ENCODE data around the gene TNIP2.
"Not testable (repeated sequence)": the region's sequence is repeated elsewhere in the genome, so short reads cannot be mapped to it uniquely, and the experiment has no call there.

TNIP2 gene

DNA sequence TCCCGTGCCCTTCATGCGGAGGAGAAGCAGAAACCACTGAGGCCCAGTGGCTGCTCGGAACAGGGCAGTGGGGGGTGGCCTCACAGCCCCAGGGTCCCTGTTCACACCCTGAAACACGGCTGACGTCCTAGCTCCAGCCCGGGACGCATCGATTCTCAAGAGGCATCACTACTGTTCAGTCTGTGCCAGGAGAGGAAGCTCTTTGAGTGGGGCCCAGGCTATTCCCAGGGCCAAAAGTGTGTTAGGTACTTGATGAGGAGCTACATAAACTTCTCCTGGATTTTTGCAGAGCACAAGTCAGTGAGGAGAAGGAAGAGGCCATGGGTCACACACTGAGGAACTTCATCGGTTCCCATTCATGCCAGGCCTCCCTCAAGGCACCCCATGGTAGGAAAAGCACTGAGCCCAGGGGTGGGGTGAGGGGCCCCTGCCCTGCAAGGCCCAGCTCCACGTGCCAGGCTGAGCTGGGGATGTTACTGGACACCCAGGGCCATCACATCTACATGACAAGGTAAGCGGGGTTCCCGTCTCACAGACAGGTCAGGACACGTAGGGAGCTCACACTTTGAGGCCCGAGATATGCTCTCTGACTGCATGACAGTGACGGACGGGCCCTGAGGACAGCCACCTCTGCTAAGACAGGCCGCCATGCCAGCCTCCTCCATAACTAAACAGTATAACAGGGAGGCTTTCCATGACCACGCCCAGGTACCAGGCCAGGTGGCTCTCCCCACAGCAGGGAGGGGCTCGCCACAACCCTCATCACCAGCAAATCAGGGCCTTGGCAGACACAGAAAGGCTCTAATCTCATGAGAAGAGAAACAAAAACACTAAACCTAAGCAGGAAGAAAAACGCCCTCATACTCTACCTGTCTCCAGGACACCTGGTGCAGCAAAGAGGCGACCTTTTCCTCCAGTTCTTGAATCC lies 12.4 kb downstream of the TNIP2 start:
- no peak for DNase-seq (ENCODE audit: low spot score)

DNA sequence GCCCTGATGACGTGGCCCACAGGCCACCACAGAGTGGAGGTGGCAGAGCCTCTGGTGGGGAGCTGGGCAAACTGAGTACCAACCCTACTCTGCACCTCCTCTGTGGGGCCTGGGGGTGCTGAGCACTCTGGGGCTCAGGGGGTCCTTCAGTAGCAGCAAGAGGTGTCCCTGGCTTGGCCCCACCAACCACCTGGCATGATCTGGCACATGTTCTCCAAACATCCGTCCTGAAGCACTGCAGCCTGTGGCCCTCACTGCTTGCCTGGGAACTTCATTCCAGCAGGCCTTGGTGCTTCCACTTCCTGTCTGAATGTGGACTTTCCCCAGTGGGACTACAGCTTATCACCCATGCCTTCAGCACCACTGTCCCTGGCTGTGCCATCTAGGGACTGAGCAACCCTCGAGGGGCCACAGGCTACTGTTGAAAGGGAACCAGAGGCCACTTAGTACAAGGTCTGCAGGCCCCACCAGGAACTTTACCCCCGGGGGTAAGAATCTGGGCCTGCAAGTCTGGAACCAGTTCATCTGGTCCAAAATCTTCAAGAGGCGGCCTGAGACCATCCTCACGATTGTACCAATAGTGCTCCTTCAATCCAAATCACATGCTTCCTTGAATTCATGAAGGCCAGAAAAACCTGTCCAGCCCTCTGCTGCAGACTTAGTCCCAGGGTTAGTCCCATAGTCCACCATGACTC lies 13.2 kb downstream of the TNIP2 start:
- no peak for DNase-seq (ENCODE audit: low spot score)

DNA sequence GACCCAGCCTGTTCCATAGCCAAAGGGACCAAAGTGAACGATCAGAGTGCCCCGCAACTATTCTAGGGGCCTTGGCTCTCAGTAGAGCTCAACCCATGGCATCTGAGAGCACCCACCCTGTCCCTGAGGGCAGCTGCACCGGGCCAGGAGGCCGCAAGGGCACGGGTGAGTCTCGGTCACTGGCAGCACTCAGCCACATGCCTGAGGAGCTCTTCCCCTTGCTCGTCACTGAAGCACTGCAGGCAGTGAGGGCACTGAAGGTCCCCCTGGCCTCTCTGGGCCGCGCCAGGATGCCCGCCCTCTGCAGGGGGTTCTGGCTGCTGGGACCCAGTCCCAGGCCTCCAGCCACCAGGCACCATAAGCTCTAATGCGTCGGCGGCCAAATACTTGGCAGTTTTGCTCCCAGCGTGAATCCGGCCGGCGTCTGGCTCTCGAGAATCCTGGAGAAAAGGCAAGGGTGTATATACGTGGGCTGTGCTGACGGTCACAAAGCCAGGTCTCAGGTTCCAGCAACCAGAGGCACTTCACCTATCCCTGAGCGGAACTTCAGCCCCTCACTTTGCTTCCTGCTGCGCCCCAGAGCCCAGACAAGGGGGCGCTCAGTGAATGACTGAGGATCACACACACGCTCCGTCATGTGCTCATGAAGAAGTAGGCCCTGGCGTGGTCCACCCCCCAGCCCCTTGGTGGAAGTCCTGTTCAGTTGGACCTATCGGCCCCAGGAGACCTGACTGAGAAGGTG lies 13.9 kb downstream of the TNIP2 start:
- DNase-seq (ENCODE audit: low spot score) = no peak

DNA sequence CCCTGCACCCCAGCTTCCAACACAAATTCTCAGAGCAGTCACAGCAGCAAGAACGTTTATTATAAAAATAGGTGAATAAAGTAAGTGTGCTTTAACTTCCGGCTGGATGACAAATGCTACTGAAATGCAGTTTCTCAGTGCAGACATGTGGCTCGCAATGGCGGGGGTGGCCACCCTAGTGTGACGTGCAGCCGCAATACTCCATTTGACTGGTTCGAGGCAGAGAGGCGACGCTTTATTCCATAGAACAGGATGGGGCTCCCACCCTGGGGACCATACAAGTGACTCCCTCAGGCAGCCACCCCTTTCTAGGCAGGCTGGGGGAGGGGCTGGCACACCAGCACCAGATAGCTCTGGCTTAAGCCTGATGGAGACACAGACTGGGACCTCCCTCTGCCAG lies 14.5 kb downstream of the TNIP2 start:
- DNase-seq (ENCODE audit: low spot score) = no peak

DNA sequence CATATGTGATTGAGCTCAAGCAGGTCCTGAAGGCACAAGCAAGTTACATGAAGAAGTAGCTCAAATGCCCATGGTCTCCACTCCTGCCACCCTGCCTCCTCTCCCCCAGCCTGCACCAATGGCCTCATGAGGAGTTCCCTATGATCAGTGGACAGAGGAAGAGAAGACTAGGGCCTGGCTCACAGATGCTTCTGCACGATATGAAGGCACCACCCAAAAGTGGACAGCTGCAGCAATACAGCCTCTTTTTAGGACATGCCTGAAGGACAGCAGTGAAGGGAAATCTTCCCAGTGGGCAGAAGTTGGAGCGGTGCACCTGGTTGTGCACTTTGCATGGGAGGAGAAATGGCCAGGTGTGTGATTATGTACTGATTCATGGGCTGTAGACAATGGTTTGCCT lies 17.8 kb downstream of the TNIP2 start:
- DNase-seq (ENCODE audit: low spot score) = not testable (repeated sequence)

DNA sequence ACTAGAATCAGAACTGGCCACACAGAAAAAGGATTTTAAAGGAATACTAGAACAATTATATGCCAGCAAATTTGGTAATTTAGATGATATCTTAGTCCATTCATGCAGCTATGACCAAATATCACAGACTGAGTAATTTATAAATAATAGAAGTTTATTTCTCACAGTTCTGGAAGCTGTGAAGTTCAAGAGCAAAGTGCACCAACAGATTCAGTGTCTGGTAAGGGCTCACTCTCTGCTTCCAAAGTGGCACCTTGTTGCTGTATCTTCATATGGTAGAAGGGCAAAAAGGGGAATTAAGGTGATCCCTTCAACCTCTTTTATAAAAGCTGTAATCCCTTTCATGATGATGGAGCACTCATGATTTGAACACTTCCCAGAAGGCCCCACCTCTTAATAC lies 20.3 kb downstream of the TNIP2 start:
- DNase-seq (ENCODE audit: low spot score) = no peak

DNA sequence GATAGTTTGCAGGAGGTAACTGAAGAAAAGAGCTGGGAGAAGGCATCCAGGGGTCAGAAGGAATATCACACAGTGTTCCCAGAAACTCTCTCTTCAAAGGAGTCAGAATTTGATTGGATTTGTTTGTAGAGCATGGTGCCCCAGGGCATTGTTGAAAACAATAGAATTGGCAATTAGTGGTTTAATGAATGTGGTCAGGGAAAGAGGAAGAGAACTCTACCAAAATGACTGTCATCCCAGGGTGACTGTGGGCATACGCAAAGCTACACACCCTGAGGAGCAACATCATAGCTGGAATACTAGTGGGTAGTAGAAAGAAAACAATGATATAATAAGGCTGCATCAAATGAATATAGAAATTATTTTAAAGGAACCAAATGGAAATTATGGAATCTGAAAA lies 21.5 kb downstream of the TNIP2 start:
- DNase-seq (ENCODE audit: low spot score) = no peak

DNA sequence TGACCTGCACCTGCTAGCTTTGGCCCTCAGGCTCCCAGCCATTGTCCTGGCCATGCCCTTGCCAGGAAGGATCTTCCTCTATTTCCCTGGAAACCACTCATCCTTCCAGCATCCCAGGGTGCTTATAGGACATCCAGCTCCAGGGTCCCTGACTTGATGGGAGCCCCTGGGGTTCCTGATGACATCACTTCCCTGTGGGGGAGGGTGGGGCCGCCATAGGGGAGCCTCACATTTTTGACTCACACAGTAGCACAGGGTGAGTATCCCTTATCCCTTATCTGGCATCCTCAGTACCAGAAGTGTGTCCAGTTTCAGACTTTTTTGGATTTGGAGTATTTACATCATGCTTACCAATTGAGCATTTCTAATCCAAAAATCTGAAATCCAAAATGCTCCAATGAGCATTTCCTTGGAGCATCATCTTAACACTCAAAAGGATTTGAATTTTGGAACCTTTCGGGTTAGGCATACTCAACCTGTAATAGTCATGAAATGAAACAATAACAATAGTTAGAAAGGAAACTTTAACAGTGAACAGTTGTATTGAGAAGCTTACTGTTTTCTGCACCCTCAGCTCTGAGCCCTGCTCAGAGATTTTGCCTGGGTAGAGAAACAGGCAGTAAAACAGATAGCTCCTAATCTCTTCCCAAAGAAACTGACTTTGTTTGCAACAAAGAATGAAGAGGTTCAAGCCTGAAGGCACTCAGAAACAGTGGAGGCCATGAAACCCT lies 22.1 kb downstream of the TNIP2 start:
- no peak for DNase-seq (ENCODE audit: low spot score)

DNA sequence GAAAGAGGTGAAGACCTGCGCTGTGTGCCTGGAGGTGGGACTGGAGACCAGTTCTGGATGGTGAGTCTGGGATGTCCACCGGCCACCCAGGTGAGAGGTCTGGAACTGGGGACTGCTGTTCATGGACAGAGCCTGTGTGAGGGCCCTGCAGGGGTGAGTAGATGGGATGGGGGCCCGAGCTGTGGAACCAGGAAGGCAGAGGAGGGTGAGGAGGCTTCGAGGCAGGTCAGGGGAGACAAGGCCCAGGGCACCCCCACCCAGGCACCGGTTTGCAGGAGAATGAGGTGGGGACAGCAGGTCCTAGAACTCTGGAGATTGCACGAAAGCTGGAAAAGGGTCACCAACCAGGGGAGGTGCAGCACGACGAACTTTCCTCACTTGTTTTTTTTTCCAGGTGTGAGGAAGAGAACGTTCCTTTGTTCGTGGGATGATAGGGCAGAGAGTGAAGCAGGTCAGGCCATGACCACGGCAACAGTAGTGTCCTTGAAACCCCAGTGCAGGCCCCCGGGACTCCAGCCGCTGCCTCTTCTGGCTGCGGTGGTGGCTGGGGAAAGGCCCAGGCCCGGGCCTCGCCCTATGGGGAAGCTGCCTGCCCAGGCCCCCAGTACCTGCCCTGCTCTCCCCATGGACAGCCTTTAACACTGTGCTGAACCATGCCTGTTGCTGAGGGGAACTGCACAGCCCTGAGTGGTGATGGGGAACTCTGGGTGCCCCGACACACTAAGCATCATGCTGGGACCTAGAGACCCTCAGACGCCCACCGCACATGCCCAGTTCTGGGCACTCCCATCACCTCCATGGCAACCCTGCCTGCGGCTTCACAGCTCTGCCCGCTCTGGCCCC lies 22.9 kb downstream of the TNIP2 start:
- DNase-seq (ENCODE audit: low spot score) = no peak

DNA sequence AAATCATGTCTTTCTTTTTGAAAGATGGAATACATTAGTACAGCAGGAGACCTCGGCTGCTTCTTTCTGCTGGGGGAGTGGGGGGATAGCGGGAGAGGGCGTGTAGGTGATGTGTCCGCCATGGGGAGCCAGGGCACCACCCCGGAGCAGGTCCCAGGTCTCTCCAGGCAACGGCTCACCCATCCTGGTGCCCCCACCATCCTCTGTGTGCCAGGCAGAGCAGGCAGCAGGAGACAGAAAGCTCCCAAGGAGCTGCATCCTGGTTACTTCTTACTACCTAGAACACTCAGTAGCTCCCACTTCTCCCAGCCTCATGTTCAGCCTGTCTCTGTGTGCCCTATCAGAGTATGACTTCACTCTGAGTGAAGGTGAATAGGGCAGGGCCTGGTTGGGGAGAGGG lies 23.6 kb downstream of the TNIP2 start:
- no peak for DNase-seq (ENCODE audit: low spot score)

DNA sequence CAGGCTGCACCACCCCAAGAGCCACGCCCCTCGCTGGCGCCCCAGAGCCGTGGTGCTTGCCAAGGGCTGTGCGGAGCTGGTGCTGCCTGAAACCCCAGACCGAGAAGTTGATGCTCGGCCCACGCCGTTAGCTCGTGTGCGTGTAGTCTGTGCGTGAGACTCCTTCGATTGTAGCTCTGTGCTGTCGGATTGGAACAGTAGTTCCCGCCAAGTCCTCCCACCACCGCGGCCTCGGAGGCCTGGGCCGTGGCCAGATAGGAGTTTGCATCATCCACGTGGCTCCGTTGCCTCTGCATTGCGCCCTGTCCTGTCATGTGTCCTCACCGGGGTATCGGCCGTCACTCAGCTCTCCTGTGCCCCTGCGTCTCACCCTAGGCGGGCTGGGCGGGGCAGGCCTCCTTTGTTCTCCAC lies 24.2 kb downstream of the TNIP2 start:
- DNase-seq (ENCODE audit: low spot score) = no peak

DNA sequence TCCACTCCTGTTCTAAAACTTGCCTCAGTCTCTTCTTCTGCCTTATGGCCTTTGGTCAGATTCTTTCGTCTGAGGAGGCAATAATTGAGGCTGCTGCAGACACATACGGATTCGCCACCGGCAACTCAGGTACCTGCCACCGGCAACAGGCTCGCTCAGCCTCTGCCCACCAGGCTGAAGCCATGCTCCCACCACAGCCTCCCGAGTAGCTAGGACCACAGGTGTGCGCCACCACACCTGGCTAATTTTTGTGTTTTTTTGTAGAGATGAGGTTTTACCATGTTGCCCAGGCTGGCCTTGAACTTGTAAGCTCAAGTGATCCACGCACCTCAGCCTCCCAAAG lies 26.6 kb downstream of the TNIP2 start:
- no peak for DNase-seq (ENCODE audit: low spot score)

DNA sequence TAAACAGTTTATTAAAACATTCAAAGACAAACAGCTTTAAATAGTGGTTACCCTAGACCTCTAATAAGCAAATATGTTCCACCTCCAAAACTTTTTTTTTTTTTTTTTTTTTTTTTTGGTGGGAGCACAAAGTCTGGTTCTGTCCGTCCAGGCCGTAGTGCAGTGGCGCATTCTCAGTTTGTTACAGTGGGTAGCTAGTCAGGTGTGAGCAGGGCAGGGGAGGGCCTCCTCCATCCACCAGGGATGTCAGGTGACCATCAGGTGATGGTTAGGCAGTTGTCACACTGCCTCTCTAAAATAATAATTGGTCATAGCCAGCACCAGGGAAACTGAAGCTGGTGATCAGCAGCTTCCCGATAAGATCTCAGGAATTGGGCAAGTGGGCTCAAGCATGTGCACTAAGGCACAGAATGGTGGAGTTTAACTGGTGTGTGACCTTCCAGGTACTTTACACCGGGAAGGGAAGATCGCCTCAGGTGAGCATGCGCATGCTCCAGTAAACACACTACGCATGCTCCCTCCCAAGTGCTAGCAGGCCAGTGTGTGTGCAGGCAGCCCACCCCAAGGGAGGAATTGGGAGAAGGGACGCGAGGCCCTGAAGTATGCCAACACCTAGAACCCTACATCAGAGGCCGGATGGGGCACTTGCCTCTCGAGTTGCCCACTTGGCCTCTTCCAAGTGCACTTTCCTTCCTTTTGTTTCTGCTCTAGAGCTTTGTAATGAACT lies 27.2 kb downstream of the TNIP2 start:
- no peak for DNase-seq (ENCODE audit: low spot score)

DNA sequence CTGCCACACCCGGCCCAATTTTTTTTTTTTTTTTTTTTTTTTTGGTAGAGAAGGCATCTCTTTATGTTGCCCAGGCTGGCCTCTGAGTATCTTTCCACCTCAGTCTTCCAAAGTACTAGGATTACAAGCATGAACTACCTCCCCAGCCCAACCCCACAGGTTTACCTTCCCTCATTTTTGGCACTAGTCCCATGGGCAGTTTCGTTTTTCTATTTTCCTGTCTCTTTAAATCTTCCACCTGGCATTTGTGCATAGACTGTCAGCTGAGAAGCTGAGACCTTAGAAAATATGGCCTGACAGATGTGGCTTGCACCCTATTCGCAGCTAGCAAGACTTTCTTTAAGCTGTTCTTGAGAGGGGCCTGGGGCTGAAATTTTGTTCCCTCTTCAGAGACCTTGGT lies 27.9 kb downstream of the TNIP2 start:
- DNase-seq (ENCODE audit: low spot score) = no peak

DNA sequence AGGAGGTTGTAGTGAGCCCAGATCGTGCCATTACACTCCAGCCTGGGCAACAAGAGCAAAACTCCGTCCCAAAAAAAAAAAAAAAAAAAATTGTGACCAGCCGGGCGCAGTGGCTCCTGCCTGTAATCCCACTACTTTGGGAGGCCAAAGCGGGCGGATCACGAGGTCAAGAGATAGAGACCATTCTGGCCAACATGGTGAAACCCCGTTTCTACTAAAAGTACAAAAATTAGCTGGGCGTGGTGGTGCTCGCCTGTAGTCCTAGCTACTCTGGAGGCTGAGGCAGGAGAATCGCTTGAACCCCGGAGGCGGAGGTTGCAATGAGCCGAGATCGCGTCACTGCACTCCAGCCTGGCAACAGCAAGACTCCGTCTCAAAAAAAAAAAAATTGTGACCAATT lies 29.3 kb downstream of the TNIP2 start:
- not testable (repeated sequence) for DNase-seq (ENCODE audit: low spot score)

DNA sequence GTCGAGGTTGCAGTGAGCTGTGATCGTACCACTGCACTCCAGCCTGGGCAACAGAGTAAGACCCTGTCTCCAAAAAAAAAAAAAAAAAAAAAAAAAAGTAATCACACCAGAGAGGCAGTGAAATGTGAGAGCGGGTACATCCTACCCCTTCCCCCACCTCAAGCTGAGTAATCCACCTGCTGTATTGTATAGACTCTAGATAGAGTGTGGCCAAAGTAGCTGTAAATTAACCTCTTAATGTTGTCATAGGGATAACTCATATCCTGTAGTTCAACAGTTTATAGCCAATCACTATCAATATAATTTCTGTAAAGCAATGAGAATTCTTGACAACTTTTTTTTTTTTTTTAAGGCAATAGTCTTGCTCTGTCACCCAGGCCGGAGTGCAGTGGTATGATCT lies 30.8 kb downstream of the TNIP2 start:
- no peak for DNase-seq (ENCODE audit: low spot score)

DNA sequence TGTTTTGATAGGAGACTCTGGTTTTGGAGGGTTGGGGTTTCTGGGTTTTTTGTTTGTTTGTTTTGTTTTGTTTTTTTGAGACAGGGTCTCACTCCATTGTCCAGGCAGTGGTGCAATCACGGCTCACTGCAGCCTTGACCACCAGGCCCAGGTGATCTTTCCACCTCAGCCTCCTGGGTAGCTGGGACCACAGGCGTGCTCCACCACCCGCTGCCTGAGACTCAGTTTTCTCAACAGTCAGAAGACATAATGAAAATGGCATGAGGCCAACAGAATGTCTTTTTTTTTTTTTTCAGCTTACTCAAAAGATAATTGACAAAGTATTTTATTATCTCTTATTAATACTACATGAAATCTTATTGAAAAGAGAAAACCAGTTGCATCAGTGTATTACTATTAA lies 32.4 kb downstream of the TNIP2 start:
- no peak for DNase-seq (ENCODE audit: low spot score)

DNA sequence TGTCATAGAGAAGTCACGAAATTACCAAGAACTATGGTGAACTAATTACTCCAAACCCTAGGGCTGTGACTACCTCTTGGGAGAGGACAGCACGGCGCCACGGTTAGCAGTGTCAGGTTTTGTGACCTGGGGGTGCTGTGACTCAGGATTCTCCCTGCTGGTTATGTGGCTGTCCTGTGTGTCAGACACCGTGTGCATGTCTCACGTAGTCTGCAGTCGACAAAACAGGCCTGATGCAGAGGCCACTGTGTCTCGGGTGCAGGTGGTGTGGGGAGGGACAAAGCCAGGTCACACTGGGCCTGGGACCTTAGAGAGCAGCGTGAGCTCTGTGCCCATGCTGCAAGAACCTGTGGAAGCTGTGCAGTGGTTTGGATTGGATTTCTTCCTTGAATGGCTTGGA lies 34.1 kb downstream of the TNIP2 start:
- no peak for DNase-seq (ENCODE audit: low spot score)

DNA sequence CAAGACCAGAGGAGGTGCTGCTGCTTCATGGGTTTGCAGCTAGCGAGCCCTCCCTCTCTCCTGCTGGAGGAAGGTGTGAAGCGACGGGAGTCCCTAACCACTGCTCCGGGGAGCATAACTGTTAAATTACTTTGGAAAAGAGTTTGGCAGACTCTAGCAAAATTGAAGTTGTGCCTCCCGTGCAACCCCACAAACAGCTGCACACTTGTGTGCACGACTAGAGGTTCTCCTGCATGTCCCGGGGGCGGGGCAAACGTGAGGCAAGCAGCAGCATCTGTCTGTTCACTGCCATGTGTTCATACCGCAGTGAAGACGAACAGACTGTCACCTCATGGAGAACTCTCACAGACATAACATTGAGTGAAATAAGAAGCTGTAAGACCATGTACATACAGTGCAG lies 34.5 kb downstream of the TNIP2 start:
- DNase-seq (ENCODE audit: low spot score) = no peak

DNA sequence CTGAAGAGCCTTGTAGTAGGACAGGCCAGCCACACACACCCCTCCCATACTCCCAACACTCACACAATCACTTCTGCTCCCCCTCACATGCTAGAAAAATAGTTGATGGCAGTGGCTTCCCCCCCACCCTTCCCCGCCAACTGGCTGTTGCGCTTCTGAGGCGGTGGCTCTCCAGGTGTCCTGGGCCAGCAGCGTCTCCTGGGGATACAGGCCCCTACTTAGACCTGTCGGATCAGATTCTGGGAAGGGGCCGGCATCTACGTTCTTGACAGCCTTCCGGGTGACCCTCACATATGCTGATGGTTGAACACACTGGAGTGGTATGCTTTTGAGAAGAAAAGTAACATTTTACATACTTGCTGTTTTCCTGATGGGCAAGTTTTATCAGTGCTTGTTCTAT lies 39.9 kb downstream of the TNIP2 start:
- DNase-seq (ENCODE audit: low spot score) = no peak

DNA sequence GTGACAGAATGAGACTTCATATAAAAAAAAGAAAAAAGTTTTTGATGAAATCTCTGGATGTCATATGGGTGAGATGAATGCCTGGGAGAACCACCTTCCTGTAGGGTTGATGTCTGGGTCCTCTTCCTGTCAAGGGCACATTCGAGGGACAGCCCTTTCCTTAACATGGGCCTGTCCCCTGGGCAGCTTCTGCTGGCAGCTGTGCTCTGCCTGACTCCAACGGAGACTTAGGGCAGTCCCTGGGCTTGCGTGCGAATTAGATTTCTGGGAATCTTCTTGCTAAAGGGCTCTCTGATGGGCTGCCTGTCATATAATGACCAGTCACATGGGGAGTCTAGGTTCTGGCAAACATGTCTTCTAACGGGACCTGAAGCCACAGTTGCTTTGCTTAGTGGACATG lies 40.7 kb downstream of the TNIP2 start:
- DNase-seq (ENCODE audit: low spot score) = no peak
